ENCODE data around the gene GTF3C6. TPM values are rescaled to one million over a fixed set of nuclear protein-coding genes. Genes with fewer than 3 reads are reported as not detected.

GTF3C6 gene
- total RNA-seq, 2 experiments from 2014 or later: 87.5 to 89.9 TPM

- H3K27ac Mint-ChIP-seq: peak overlapping the region; percentile 97
- no peak for TF ChIP-seq CTCF (IDR thresholded peaks at IDR 0.05)
- DNase-seq: no peak
- ATAC-seq: no peak
- H3K9me3 Mint-ChIP-seq: peaks cover 3% of the 10 kb centered on the region
- POLR2A ChIA-PET: interaction anchor here (0.6 to 2.6 kb wide), 7 partner anchors 9 to 106 kb away, joined by 3 to 30 read pairs (median 4); partner anchors contain the start of genes AMD1, GTF3C6 and SLC16A10
- H3K36me3 Mint-ChIP-seq (ENCODE audit: low read depth): peaks cover 39% of the 10 kb centered on the region
- no peaks in the 10 kb centered on the region for H3K27me3 Mint-ChIP-seq
- peak overlapping the region; percentile 97 for H3K4me3 Mint-ChIP-seq
- intact Hi-C loops (cut with micrococcal nuclease): no loop called here
- peaks cover 40% of the 10 kb centered on the region for H3K4me1 Mint-ChIP-seq (ENCODE audit: low read depth)
- CTCF ChIA-PET: interaction anchor here (1.8 to 2.3 kb wide), 4 partner anchors 30 to 103 kb away, joined by 3 to 12 read pairs (median 7); no protein-coding TSS in a partner anchor
Observed at GRCh38 chr6:110981202-110981600, 22.7 kb downstream of the GTF3C6 start.

DNA sequence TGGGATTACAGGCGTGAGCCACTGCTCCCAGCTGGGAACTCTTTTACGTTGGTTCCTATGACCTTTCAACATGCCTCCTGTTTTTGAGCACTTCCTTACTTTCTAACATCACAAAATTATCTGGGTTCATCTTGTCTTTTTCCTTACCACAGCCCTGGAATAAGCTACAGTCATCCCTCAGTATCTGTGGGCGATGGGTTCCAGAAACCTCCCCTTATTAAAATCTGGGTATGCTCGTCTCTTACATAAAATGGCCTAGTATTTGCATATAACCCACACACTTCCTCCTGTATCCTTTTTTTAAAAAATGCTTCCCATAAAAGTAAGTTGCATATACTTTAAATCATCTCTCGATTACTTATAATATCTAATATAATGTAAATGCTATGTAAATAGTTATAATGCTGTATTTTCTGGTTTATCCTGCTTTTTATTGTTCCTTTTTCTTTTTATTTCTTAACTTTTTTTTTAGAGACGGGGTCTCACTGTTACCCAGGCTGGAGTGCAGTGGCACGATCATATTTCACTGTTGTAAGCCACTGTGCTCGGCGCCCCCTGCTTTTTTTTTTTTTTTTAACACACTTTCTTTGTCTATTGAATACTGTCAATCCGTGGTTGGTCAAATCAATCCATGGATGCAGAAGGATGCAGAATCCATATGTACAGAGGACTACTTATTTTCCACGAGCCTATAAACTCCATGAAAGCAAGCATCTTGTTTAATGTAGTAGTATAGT lies 32.5 kb downstream of the GTF3C6 start:
- Mint-ChIP-seq H3K4me1 (ENCODE audit: low read depth) (peaks cover 19% of the 10 kb centered on the region), H3K9me3 (no peaks in the 10 kb centered on the region), H3K36me3 (ENCODE audit: low read depth) (peaks cover 55% of the 10 kb centered on the region), H3K27me3 (no peaks in the 10 kb centered on the region), H3K27ac (no peak overlapping the region), H3K4me3 (no peak overlapping the region)
- no peak for DNase-seq
- ATAC-seq: no peak
- intact Hi-C loops (cut with micrococcal nuclease): no loop called here
- TF ChIP-seq CTCF (IDR thresholded peaks at IDR 0.05): no peak
- ChIA-PET POLR2A (interaction anchor here (0.9 to 1.5 kb wide), 2 partner anchors 9 kb away, joined by 3 to 4 read pairs; no protein-coding TSS in a partner anchor), CTCF (interaction anchor here (1.1 to 3.9 kb wide), 2 partner anchors 20 to 42 kb away, joined by 3 to 14 read pairs; no protein-coding TSS in a partner anchor)

DNA sequence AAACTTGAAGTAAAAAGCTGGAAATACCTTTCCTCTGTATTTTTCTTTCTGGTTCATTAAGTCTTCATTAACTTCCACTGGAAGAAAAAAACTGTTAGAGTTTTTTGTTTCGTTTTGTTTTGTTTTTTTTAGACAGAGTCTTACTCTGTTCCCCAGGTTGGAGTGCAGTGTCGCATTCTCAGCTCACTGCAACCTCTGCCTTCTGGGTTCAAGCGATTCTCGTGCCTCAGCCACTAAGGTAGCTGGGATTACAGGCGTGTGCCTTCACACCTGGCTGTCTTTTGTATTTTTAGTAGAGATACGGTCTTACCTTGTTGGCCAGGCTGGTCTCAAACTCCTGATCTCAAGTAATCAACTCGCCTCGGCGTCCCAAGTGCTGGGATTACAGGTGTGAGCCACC lies 38.2 kb downstream of the GTF3C6 start:
- CTCF ChIA-PET: no interaction called here
- no peak overlapping the region for H3K27ac Mint-ChIP-seq
- H3K9me3 Mint-ChIP-seq: no peaks in the 10 kb centered on the region
- H3K4me1 Mint-ChIP-seq (ENCODE audit: low read depth): peaks cover 1% of the 10 kb centered on the region
- no peak overlapping the region for H3K4me3 Mint-ChIP-seq
- no peak for TF ChIP-seq CTCF (IDR thresholded peaks at IDR 0.05)
- peaks cover 45% of the 10 kb centered on the region for H3K36me3 Mint-ChIP-seq (ENCODE audit: low read depth)
- DNase-seq (no peak), ATAC-seq (no peak)
- H3K27me3 Mint-ChIP-seq: no peaks in the 10 kb centered on the region
- intact Hi-C loops (cut with micrococcal nuclease): no loop called here
- POLR2A ChIA-PET: no interaction called here

DNA sequence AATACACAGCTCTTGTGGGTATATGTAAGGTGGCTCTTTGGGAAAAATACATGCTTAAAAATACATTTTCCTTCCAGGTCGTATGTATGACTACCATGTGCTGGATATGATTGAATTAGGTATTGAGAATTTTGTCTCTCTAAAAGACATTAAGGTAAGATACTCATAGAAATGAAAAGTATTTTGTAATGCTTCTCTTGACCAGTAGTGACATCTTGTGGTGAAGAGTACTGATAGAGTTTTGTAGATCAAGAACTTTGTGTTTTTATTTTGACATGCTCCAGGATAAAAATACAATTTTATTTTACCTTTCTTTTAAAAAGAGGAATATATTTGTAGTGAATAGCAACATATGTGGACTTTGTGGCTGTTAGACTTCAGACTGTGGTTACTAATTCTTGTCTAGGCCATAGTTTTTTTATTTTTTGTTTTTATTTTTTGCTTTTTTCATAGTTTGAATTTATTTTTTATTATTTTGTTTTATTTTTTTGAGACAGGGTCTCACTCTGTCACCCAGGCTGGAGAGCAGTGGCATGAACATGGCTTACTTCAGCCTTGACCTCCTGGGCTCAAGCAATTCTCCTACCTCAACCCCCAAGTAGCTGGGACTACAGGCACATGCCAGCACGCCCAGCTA lies 41.2 kb downstream of the GTF3C6 start:
- CTCF ChIA-PET: interaction anchor here (0.7 to 1.6 kb wide), 2 partner anchors 12 to 317 kb away, joined by 3 to 4 read pairs; no protein-coding TSS in a partner anchor
- peak; percentile 32 for TF ChIP-seq CTCF (IDR thresholded peaks at IDR 0.05)
- ATAC-seq (no peak), DNase-seq (no peak)
- Mint-ChIP-seq H3K9me3 (no peaks in the 10 kb centered on the region), H3K27ac (no peak overlapping the region), H3K36me3 (ENCODE audit: low read depth) (peaks cover 46% of the 10 kb centered on the region), H3K27me3 (no peaks in the 10 kb centered on the region), H3K4me3 (no peak overlapping the region), H3K4me1 (ENCODE audit: low read depth) (no peaks in the 10 kb centered on the region)
- POLR2A ChIA-PET: no interaction called here
- intact Hi-C loops (cut with micrococcal nuclease): no loop called here

- POLR2A ChIA-PET: no interaction called here
- intact Hi-C loops (cut with micrococcal nuclease): no loop called here
- Mint-ChIP-seq H3K27ac (no peak overlapping the region), H3K4me3 (no peak overlapping the region), H3K36me3 (ENCODE audit: low read depth) (peaks cover 45% of the 10 kb centered on the region), H3K9me3 (no peaks in the 10 kb centered on the region), H3K27me3 (no peaks in the 10 kb centered on the region), H3K4me1 (ENCODE audit: low read depth) (no peaks in the 10 kb centered on the region)
- no peak for TF ChIP-seq CTCF (IDR thresholded peaks at IDR 0.05)
- CTCF ChIA-PET: interaction anchor here (1.3 kb wide), 1 partner anchor 8 kb away, joined by 4 read pairs; no protein-coding TSS in a partner anchor
- ATAC-seq (no peak), DNase-seq (no peak)
Observed at GRCh38 chr6:111002350-111002749, 43.8 kb downstream of the GTF3C6 start.
